Nephron progenitor cell (in vitro differentiated cells): ENCODE results near the gene EFS.

Experiments used
- DNase-seq: peaks from one replicate; pipeline ENCODE4 v3.0.0; 2021
- H3K27ac Mint-ChIP-seq: 2 replicates; pipeline ENCODE4 v1.8.0; 2021; ENCODE audit warnings: mild to moderate bottlenecking, moderate library complexity, mixed read lengths
- H3K27me3 Mint-ChIP-seq: 2 replicates; pipeline ENCODE4 v1.8.0; 2021; ENCODE audit warnings: mild to moderate bottlenecking, low read depth, mixed read lengths; ENCODE audit not compliant: poor library complexity
- H3K36me3 Mint-ChIP-seq: 2 replicates; pipeline ENCODE4 v1.8.0; 2021; ENCODE audit warnings: low read depth, mixed read lengths
- H3K4me1 Mint-ChIP-seq: 2 replicates; pipeline ENCODE4 v1.8.0; 2021; ENCODE audit warnings: mixed read lengths
- H3K4me3 Mint-ChIP-seq: 2 replicates; pipeline ENCODE4 v1.8.0; 2021; ENCODE audit warnings: mild to moderate bottlenecking, moderate library complexity, mixed read lengths
- H3K9me3 Mint-ChIP-seq: 2 replicates; pipeline ENCODE4 v1.8.0; 2021; ENCODE audit warnings: mild to moderate bottlenecking, moderate library complexity, mixed read lengths
- CTCF ChIP-seq: fragments of 200-600 bp; sonication (generic); IDR thresholded peaks from 2 replicates; pipeline ENCODE4 v1.5.0; 2021; ENCODE audit warnings: antibody characterized with exemption

Gene EFS

GRCh38 chr14:23378612-23379220, 13.7 kb upstream of the EFS start:
- Mint-ChIP-seq H3K27me3 (peaks cover 34% of the 10 kb centered on the region), H3K9me3 (no peaks in the 10 kb centered on the region), H3K4me1 (peaks cover 47% of the 10 kb centered on the region), H3K27ac (no peak overlapping the region), H3K36me3 (no peaks in the 10 kb centered on the region), H3K4me3 (no peak overlapping the region)
- TF ChIP-seq CTCF = no peak
- DNase-seq = no peak

GRCh38 chr14:23377573-23378563, 12.9 kb upstream of the EFS start:
- no peak for DNase-seq
- H3K9me3 Mint-ChIP-seq = no peaks in the 10 kb centered on the region
- no peak overlapping the region for H3K27ac Mint-ChIP-seq
- H3K4me1 Mint-ChIP-seq = peaks cover 38% of the 10 kb centered on the region
- no peaks in the 10 kb centered on the region for H3K36me3 Mint-ChIP-seq
- H3K27me3 Mint-ChIP-seq = peaks cover 30% of the 10 kb centered on the region
- TF ChIP-seq CTCF = no peak
- no peak overlapping the region for H3K4me3 Mint-ChIP-seq

- H3K9me3 Mint-ChIP-seq = no peaks in the 10 kb centered on the region
- H3K4me3 Mint-ChIP-seq = peak overlapping the region; percentile 42
- DNase-seq = no peak
- peaks cover 27% of the 10 kb centered on the region for H3K27me3 Mint-ChIP-seq
- H3K36me3 Mint-ChIP-seq = no peaks in the 10 kb centered on the region
- no peak overlapping the region for H3K27ac Mint-ChIP-seq
- no peak for TF ChIP-seq CTCF
- peaks cover 34% of the 10 kb centered on the region for H3K4me1 Mint-ChIP-seq
These were observed 12.2 kb upstream of the EFS start for GRCh38 chr14:23377198-23377550.

GRCh38 chr14:23376482-23377197, 11.7 kb upstream of the EFS start, which contains the start of gene CMTM5:
CMTM5 (plus strand) TSS chr14:23377046; CDS start chr14:23377252, 206 bp downstream.
- Mint-ChIP-seq H3K4me1 (peaks cover 30% of the 10 kb centered on the region), H3K9me3 (no peaks in the 10 kb centered on the region), H3K27me3 (peaks cover 27% of the 10 kb centered on the region), H3K27ac (no peak within 1 kb of the TSS), H3K36me3 (no peaks in the 10 kb centered on the region), H3K4me3 (peak within 1 kb of the TSS; percentile 42)
- DNase-seq = peak; percentile 34
- TF ChIP-seq CTCF = no peak

GRCh38 chr14:23375527-23376251, 10.7 kb upstream of the EFS start:
- Mint-ChIP-seq H3K4me3 (no peak overlapping the region), H3K9me3 (no peaks in the 10 kb centered on the region), H3K27ac (no peak overlapping the region), H3K27me3 (peaks cover 28% of the 10 kb centered on the region), H3K4me1 (peaks cover 29% of the 10 kb centered on the region), H3K36me3 (no peaks in the 10 kb centered on the region)
- DNase-seq = no peak
- no peak for TF ChIP-seq CTCF
